Adrenal gland (tissue), 12 donors: ENCODE measurements around the gene DEPDC4. TPM values are rescaled to one million over a fixed set of nuclear protein-coding genes. Genes with fewer than 3 reads are reported as not detected.

Experiments used
- DNase-seq, 7 donors: peaks; one replicate each; pipeline ENCODE4 v3.0.0-alpha.2; 2019 to 2020
- H3K27ac ChIP-seq, 5 donors: fragments of 200-600 bp; sonication (generic) in 4 of 5; 1 replicate in 3 of 5; 2 replicates in 2 of 5; pipeline versions ENCODE4 v1.5.1 to v1.8.0; 2016 to 2020; ENCODE audit warnings: mild to moderate bottlenecking in 1 of 5
- H3K27me3 ChIP-seq: fragments of 200-600 bp; 2 replicates; pipeline ENCODE4 v1.8.0; 2021
- H3K36me3 ChIP-seq, 2 donors: fragments of 200-600 bp; replicated peaks in 1 of 2; 1 replicate in 1 of 2; 2 replicates in 1 of 2; pipeline versions ENCODE4 v1.5.1 to v1.8.0; 2018 to 2022
- H3K4me1 ChIP-seq, 2 donors: fragments of 200-600 bp; replicated peaks in 1 of 2; 1 replicate in 1 of 2; 2 replicates in 1 of 2; pipeline versions ENCODE4 v1.5.1 to v1.8.0; 2018 to 2021
- H3K4me3 ChIP-seq, 4 donors: fragments of 200-600 bp; sonication (generic) in 3 of 4; one replicate each; pipeline ENCODE4 v1.5.1; 2016 to 2018
- H3K9me3 ChIP-seq, 3 donors: fragments of 200-600 bp; sonication (generic) in 1 of 3; replicated peaks in 1 of 3; 1 replicate in 2 of 3; 2 replicates in 1 of 3; pipeline versions ENCODE4 v1.5.1 to v1.8.0; 2016 to 2021
- CTCF ChIP-seq, 6 experiments: fragments of 450-650 bp in 4 of 6; fragments of 200-600 bp in 2 of 6; sonication (generic) in 1 of 6; IDR thresholded peaks; 1 replicate in 5 of 6; 2 replicates in 1 of 6; pipeline versions ENCODE4 v1.5.1 to v1.8.0; 2016 to 2021; ENCODE audit warnings: antibody characterized with exemption in 6 of 6, mild to moderate bottlenecking in 2 of 6, moderate library complexity in 1 of 6
- POLR2A ChIP-seq, 2 donors: fragments of 450-650 bp; IDR thresholded peaks; one replicate each; pipeline ENCODE4 v1.6.1; 2017; ENCODE audit warnings: antibody characterized with exemption in 2 of 2, mild to moderate bottlenecking in 2 of 2, moderate library complexity in 1 of 2
- WGBS, 4 donors: extraction: QIAGEN DNeasy Blood & Tissue Kit in 2 of 4; methylation state at CpG; one replicate each; pipeline versions ENCODE4 v1.1.5 to v1.1.7; 2013 to 2017; 5-methylcytosine and 5-hydroxymethylcytosine counted together
- intact Hi-C, 2 donors: fragments of 100-400 bp; cut with DNase I; formaldehyde crosslinking; loops; one replicate each; pipeline versions ENCODE4 v1.14.1 to v1.15.0; 2022 to 2023
- polyA plus RNA-seq, 3 donors: library from polyadenylated mRNA; stranded (reverse); fragments of 200-250 nt in 2 of 3; fragments of 350-450 nt in 1 of 3; fragmentation: Illumina TruSeq in 1 of 3; extraction: RNeasy Lipid Tissue Mini Kit (QIAGEN cat#74804) in 1 of 3; gene quantifications; one replicate each; pipeline ENCODE4 v1.2.3, GENCODE V29; 2013 to 2014
- total RNA-seq, 9 donors: library from RNA; depleted of rRNA in 4 of 9; stranded (reverse); fragments of >200 nt in 4 of 9; fragments of 120-200 nt in 1 of 9; fragmentation: NEBNext Ultra II Directional in 1 of 9; extraction: Animal tissue kit (Norgen Biotek cat#: 25700) in 1 of 9; gene quantifications; one replicate each; pipeline versions ENCODE4 v1.1.0 to v1.2.4, GENCODE V29; 2013 to 2023
- donor health status: healthy with polysubstance abuse.
- donor health status: Bipolar disorder and iron deficiency.
- donor health status: DM: yes; HTN: yes; CAD: no.
- donor health status: DM: no; HTN: no; CAD: no.
- donor health status: DM: no; HTN: no; CAD: no.
- donor health status: DM: yes; HTN: yes; CAD: no.

The DEPDC4 gene
- total and polyA plus RNA-seq, 12 donors = 0.17 to 3.5 (median 1.5) TPM; not detected in 1

GRCh38 chr12:100253437-100253836 lies 13.4 kb downstream of the DEPDC4 start:
- no peak for DNase-seq

GRCh38 chr12:100251917-100252316 lies 15.0 kb downstream of the DEPDC4 start:
- no peak for TF ChIP-seq CTCF (IDR thresholded peaks at IDR 0.05)
- TF ChIP-seq POLR2A (IDR thresholded peaks at IDR 0.05) = no peak
- Histone ChIP-seq H3K9me3 (no peaks in the 10 kb centered on the region), H3K4me1 (no peaks in the 10 kb centered on the region), H3K4me3 (no peak overlapping the region), H3K36me3 (no peaks in the 10 kb centered on the region), H3K27ac (no peak overlapping the region), H3K27me3 (no peaks in the 10 kb centered on the region)
- 78 to 93% (median 83%) methylated on average over 2 of the region's 2 CpGs for WGBS, 4 donors
- no peak for DNase-seq
- intact Hi-C loops = no loop called here

More at GRCh38 chr12:100253437-100253836, 13.4 kb downstream of the DEPDC4 start:
- no peak for TF ChIP-seq POLR2A (IDR thresholded peaks at IDR 0.05)
- TF ChIP-seq CTCF (IDR thresholded peaks at IDR 0.05) = no peak
- intact Hi-C loops = no loop called here
- H3K4me3 ChIP-seq = no peak overlapping the region
- no peaks in the 10 kb centered on the region for H3K4me1 ChIP-seq
- 96 to 100% (median 100%) methylated on average over 1 of the region's 1 CpG for WGBS, 4 donors
- H3K27me3 ChIP-seq = no peaks in the 10 kb centered on the region
- no peak overlapping the region for H3K27ac ChIP-seq
- no peaks in the 10 kb centered on the region for H3K9me3 ChIP-seq
- H3K36me3 ChIP-seq = no peaks in the 10 kb centered on the region

- no peaks in the 10 kb centered on the region for H3K27me3 ChIP-seq
- no peak overlapping the region for H3K4me3 ChIP-seq
- no peak overlapping the region for H3K27ac ChIP-seq
- WGBS, 4 donors = 86 to 90% (median 88%) methylated on average over 7 of the region's 7 CpGs
- TF ChIP-seq CTCF (IDR thresholded peaks at IDR 0.05) = no peak
- no peak for TF ChIP-seq POLR2A (IDR thresholded peaks at IDR 0.05)
- no peaks in the 10 kb centered on the region for H3K4me1 ChIP-seq
- no peak for DNase-seq
- H3K9me3 ChIP-seq = no peaks in the 10 kb centered on the region
- no peaks in the 10 kb centered on the region for H3K36me3 ChIP-seq
- intact Hi-C loops = no loop called here
Measured at GRCh38 chr12:100249941-100250340, 16.9 kb downstream of the DEPDC4 start.

GRCh38 chr12:100248886-100249285 lies 18.0 kb downstream of the DEPDC4 start:
- Histone ChIP-seq H3K4me1 (no peaks in the 10 kb centered on the region), H3K4me3 (no peak overlapping the region), H3K27ac (no peak overlapping the region), H3K36me3 (no peaks in the 10 kb centered on the region), H3K9me3 (no peaks in the 10 kb centered on the region), H3K27me3 (no peaks in the 10 kb centered on the region)
- DNase-seq = no peak
- no peak for TF ChIP-seq CTCF (IDR thresholded peaks at IDR 0.05)
- no peak for TF ChIP-seq POLR2A (IDR thresholded peaks at IDR 0.05)
- intact Hi-C loops = no loop called here
